HCT116 (cell line): Measurements from ENCODE around the gene IGSF21. TPM values are rescaled to one million over a fixed set of nuclear protein-coding genes. Genes with fewer than 3 reads are reported as not detected.

Source experiments
- ATAC-seq: fragments of 200-7000 bp; cut with Tn5 transposase; 2 replicates; pipeline ENCODE4 v1.9.1; 2020; ENCODE audit warnings: mild to moderate bottlenecking, moderate library complexity
- BruUV-seq: library from RNA; stranded (reverse); fragments of 400-500 nt; replicated peaks from 2 replicates; lab custom pipeline; 2021; lab: Mats Ljungman, UMichigan
- CTCF ChIA-PET: fragments of 300-600 bp; sonication (Branson Sonifier 250); formaldehyde crosslinking; loops from one replicate; lab custom pipeline; 2021; ENCODE audit warnings: antibody characterized with exemption; lab: Charles Lee
- POLR2A ChIA-PET: fragments of 300-600, 350-600 bp; sonication (Branson Sonifier 250); formaldehyde crosslinking; loops from one replicate; lab custom pipeline; 2021; ENCODE audit warnings: antibody characterized with exemption; lab: Charles Lee
- RAD21 ChIA-PET, 2 experiments: fragments of 300-600 bp; sonication (Branson Sonifier 250); formaldehyde crosslinking; loops; one replicate each; lab custom pipeline; 2023; ENCODE audit warnings: low total read pairs in 2 of 2; ENCODE audit not compliant: uncharacterized antibody in 2 of 2, unreplicated experiment in 2 of 2, low non-redundant PET in 1 of 2; lab: Charles Lee
- DNase-seq: peaks from one replicate; pipeline ENCODE4 v3.0.0-alpha.2; 2010; ENCODE audit warnings: low read depth, low spot score
- H2AFZ ChIP-seq: fragments of 200-600 bp; shearing (Covaris generic), sonication (generic); 2 replicates; pipeline ENCODE4 v1.6.1; 2017; ENCODE audit warnings: low read depth, mixed run types, mixed read lengths, antibody characterized with exemption, low read length; ENCODE audit not compliant: poor library complexity, severe bottlenecking
- H3K27ac ChIP-seq: 2 replicates; pipeline ENCODE4 v1.5.1; 2012; ENCODE audit warnings: low read depth, low read length
- H3K27me3 ChIP-seq: fragments of 200-600 bp; sonication (generic); 2 replicates; pipeline ENCODE4 v1.6.1; 2016; ENCODE audit warnings: mixed run types, low read length, mixed read lengths; ENCODE audit not compliant: insufficient read depth
- H3K36me3 ChIP-seq, 2 experiments: fragments of 200-500 bp in 1 of 2; fragments of 200-600 bp in 1 of 2; sonication (Bioruptor generic) in 1 of 2; sonication (generic) in 1 of 2; 2 replicates each; pipeline versions ENCODE4 v1.5.1 to v1.6.1; 2014 to 2016; ENCODE audit warnings: low read length in 2 of 2, inconsistent platforms in 1 of 2, mixed read lengths in 1 of 2, mixed run types in 1 of 2; ENCODE audit not compliant: insufficient read depth in 2 of 2, control insufficient read depth in 1 of 2
- H3K4me1 ChIP-seq, 2 experiments: fragments of 200-600 bp in 1 of 2; sonication (generic) in 1 of 2; 2 replicates each; pipeline versions ENCODE4 v1.5.1 to v1.6.1; 2012 to 2017; ENCODE audit warnings: low read length in 2 of 2, inconsistent platforms in 1 of 2, mild to moderate bottlenecking in 1 of 2, mixed read lengths in 1 of 2, mixed run types in 1 of 2, moderate library complexity in 1 of 2; ENCODE audit not compliant: insufficient read depth in 2 of 2, control insufficient read depth in 1 of 2
- H3K4me2 ChIP-seq: fragments of 200-600 bp; sonication (generic); 2 replicates; pipeline ENCODE4 v1.6.1; 2017; ENCODE audit warnings: mixed run types, low read length, mixed read lengths
- H3K4me3 ChIP-seq, 2 experiments: fragments of 200-600 bp in 1 of 2; sonication (generic) in 1 of 2; replicated peaks in 1 of 2; 2 replicates each; pipeline ENCODE4 v1.5.1; 2011 to 2016; ENCODE audit warnings: low read length in 2 of 2, control low read depth in 1 of 2, low read depth in 1 of 2, mild to moderate bottlenecking in 1 of 2, mixed read lengths in 1 of 2, mixed run types in 1 of 2
- H3K79me2 ChIP-seq: fragments of 200-600 bp; sonication (generic); 2 replicates; pipeline ENCODE4 v1.6.1; 2017; ENCODE audit warnings: mild to moderate bottlenecking, mixed run types, low read length, moderate library complexity, mixed read lengths; ENCODE audit not compliant: insufficient read depth
- H3K9ac ChIP-seq: fragments of 200-600 bp; sonication (generic); 2 replicates; pipeline ENCODE4 v1.6.1; 2016; ENCODE audit warnings: low read length, mixed read lengths
- H3K9me2 ChIP-seq: fragments of 200-600 bp; sonication (generic), shearing (Covaris generic); 2 replicates; pipeline ENCODE4 v1.6.1; 2017; ENCODE audit warnings: mixed run types, mild to moderate bottlenecking, moderate library complexity; ENCODE audit not compliant: insufficient read depth
- H3K9me3 ChIP-seq, 2 experiments: fragments of 200-500 bp in 1 of 2; fragments of 200-600 bp in 1 of 2; sonication (Bioruptor generic) in 1 of 2; sonication (generic) in 1 of 2; 2 replicates each; pipeline ENCODE4 v1.6.1; 2014 to 2017; ENCODE audit warnings: low read length in 2 of 2, mixed read lengths in 2 of 2, inconsistent platforms in 1 of 2, low read depth in 1 of 2, mild to moderate bottlenecking in 1 of 2, mixed run types in 1 of 2, moderate library complexity in 1 of 2; ENCODE audit not compliant: control insufficient read depth in 1 of 2, insufficient read depth in 1 of 2
- H4K20me1 ChIP-seq: fragments of 200-600 bp; sonication (generic), shearing (Covaris generic); 2 replicates; pipeline ENCODE4 v1.6.1; 2017; ENCODE audit warnings: mixed run types, mild to moderate bottlenecking, moderate library complexity; ENCODE audit not compliant: insufficient read depth
- CEBPB ChIP-seq: IDR thresholded peaks from 2 replicates; pipeline ENCODE4 v1.6.1; 2012; ENCODE audit warnings: low read depth
- EGR1 ChIP-seq: IDR thresholded peaks from 2 replicates; pipeline ENCODE4 v1.6.1; 2012; ENCODE audit warnings: low read depth
- ELF1 ChIP-seq: IDR thresholded peaks from 2 replicates; pipeline ENCODE4 v1.6.1; 2012; ENCODE audit warnings: low read depth, borderline replicate concordance
- EZH2 ChIP-seq: fragments of 200-600 bp; sonication (generic); IDR thresholded peaks from 2 replicates; pipeline ENCODE4 v1.6.1; 2017; ENCODE audit warnings: antibody characterized with exemption, mixed run types
- EZH2phosphoT487 ChIP-seq: fragments of 200-600 bp; IDR thresholded peaks from 2 replicates; pipeline ENCODE4 v1.6.1; 2018; ENCODE audit warnings: antibody characterized with exemption, borderline replicate concordance
- FOSL1 ChIP-seq: IDR thresholded peaks from 2 replicates; pipeline ENCODE4 v1.6.1; 2012; ENCODE audit warnings: low read depth
- POLR2A ChIP-seq: IDR thresholded peaks from 2 replicates; pipeline ENCODE4 v1.7.0; 2011; ENCODE audit warnings: borderline replicate concordance; ENCODE audit not compliant: insufficient read depth, insufficient read length; ENCODE audit errors: extremely low read depth
- RAD21 ChIP-seq: IDR thresholded peaks from 2 replicates; pipeline ENCODE4 v1.6.1; 2012; ENCODE audit warnings: low read depth, mild to moderate bottlenecking
- SIN3A ChIP-seq: IDR thresholded peaks from 2 replicates; pipeline ENCODE4 v1.6.1; 2012; ENCODE audit warnings: low read depth
- TCF7L2 ChIP-seq: IDR thresholded peaks from 2 replicates; pipeline ENCODE4 v1.7.0; 2011; ENCODE audit warnings: borderline replicate concordance, inconsistent platforms; ENCODE audit not compliant: insufficient read depth, insufficient read length; ENCODE audit errors: extremely low read depth
- YY1 ChIP-seq: IDR thresholded peaks from 2 replicates; pipeline ENCODE4 v1.6.1; 2011; ENCODE audit warnings: low read length, low read depth, moderate library complexity, mild to moderate bottlenecking; ENCODE audit not compliant: insufficient replicate concordance; ENCODE audit errors: extremely low read depth
- ZNF274 ChIP-seq: fragments of 200-500 bp; sonication (Bioruptor generic); IDR thresholded peaks from 2 replicates; pipeline ENCODE4 v1.6.1; 2014; ENCODE audit warnings: mild to moderate bottlenecking, low read depth, low read length, inconsistent platforms
- intact Hi-C: fragments of 100-400 bp; cut with micrococcal nuclease; formaldehyde crosslinking; loops from 2 replicates; pipeline ENCODE4 v1.10.0; 2022
- total RNA-seq: library from RNA; stranded (reverse); gene quantifications from one replicate; pipeline ENCODE4 v1.2.1, GENCODE V29; 2021; ENCODE audit not compliant: unreplicated experiment
- TF ChIP-seq, protein P1 (sequence below): IDR thresholded peaks from 2 replicates; pipeline ENCODE4 v1.6.1; 2011; ENCODE audit warnings: mild to moderate bottlenecking, low read length, moderate library complexity; ENCODE audit not compliant: insufficient replicate concordance; ENCODE audit errors: extremely low read depth
- TF ChIP-seq, protein P2 (sequence below): IDR thresholded peaks from 2 replicates; pipeline ENCODE4 v1.6.1; 2012
- TF ChIP-seq, protein P3 (sequence below), 3 experiments: fragments of 200-600 bp in 1 of 3; sonication (generic) in 1 of 3; IDR thresholded peaks in 2 of 3; conservative IDR thresholded peaks in 1 of 3; 2 replicates each; pipeline ENCODE4 v1.5.1; 2012 to 2017; ENCODE audit warnings: low read depth in 2 of 3, low read length in 2 of 3, antibody characterized with exemption in 1 of 3, borderline replicate concordance in 1 of 3, control low read depth in 1 of 3, mild to moderate bottlenecking in 1 of 3, mixed read lengths in 1 of 3, mixed run types in 1 of 3, moderate library complexity in 1 of 3; ENCODE audit not compliant: insufficient read depth in 1 of 3
- TF ChIP-seq, protein P4 (sequence below): IDR thresholded peaks from 2 replicates; pipeline ENCODE4 v1.6.1; 2012; ENCODE audit warnings: low read depth

IGSF21 gene
- total RNA-seq, 1 experiment from 2014 or later: not detected

DNA sequence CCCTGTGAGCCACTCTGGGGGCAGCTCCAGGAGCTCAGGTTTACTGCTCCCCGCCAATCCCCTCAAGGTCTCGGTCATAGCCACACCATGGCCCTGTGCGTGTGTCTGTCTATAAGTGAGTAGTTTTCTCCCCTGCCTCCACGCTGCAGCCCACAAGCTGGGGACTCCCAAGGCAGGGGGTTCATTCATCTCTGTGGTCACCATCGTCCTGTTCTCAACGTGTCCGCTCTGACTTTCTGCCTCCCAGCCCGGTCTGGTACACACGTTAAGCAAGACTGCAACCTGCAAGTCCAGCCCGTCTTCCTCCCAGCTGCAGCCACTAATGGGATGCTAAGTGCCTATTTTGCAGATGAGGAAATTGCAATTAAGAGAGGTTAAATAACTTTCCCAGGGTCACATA lies 49.8 kb downstream of the IGSF21 start:
- TF ChIP-seq, protein P1, sequence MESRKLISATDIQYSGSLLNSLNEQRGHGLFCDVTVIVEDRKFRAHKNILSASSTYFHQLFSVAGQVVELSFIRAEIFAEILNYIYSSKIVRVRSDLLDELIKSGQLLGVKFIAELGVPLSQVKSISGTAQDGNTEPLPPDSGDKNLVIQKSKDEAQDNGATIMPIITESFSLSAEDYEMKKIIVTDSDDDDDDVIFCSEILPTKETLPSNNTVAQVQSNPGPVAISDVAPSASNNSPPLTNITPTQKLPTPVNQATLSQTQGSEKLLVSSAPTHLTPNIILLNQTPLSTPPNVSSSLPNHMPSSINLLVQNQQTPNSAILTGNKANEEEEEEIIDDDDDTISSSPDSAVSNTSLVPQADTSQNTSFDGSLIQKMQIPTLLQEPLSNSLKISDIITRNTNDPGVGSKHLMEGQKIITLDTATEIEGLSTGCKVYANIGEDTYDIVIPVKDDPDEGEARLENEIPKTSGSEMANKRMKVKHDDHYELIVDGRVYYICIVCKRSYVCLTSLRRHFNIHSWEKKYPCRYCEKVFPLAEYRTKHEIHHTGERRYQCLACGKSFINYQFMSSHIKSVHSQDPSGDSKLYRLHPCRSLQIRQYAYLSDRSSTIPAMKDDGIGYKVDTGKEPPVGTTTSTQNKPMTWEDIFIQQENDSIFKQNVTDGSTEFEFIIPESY: no peak
- TF ChIP-seq, protein P2, sequence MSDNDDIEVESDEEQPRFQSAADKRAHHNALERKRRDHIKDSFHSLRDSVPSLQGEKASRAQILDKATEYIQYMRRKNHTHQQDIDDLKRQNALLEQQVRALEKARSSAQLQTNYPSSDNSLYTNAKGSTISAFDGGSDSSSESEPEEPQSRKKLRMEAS: no peak
- TF ChIP-seq TCF7L2: no peak
- TF ChIP-seq CEBPB: no peak
- TF ChIP-seq EGR1: no peak
- TF ChIP-seq EZH2: no peak
- TF ChIP-seq EZH2phosphoT487: no peak
- TF ChIP-seq ZNF274: no peak
- no peak for TF ChIP-seq ELF1
- TF ChIP-seq POLR2A: no peak
- no peak for TF ChIP-seq YY1
- TF ChIP-seq, protein P3, sequence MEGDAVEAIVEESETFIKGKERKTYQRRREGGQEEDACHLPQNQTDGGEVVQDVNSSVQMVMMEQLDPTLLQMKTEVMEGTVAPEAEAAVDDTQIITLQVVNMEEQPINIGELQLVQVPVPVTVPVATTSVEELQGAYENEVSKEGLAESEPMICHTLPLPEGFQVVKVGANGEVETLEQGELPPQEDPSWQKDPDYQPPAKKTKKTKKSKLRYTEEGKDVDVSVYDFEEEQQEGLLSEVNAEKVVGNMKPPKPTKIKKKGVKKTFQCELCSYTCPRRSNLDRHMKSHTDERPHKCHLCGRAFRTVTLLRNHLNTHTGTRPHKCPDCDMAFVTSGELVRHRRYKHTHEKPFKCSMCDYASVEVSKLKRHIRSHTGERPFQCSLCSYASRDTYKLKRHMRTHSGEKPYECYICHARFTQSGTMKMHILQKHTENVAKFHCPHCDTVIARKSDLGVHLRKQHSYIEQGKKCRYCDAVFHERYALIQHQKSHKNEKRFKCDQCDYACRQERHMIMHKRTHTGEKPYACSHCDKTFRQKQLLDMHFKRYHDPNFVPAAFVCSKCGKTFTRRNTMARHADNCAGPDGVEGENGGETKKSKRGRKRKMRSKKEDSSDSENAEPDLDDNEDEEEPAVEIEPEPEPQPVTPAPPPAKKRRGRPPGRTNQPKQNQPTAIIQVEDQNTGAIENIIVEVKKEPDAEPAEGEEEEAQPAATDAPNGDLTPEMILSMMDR (IDR thresholded peaks at IDR 0.05 in 2 of 3, conservative IDR thresholded peaks at IDR 0.05 in 1 of 3; ENCODE audit: borderline replicate concordance in 1 of 3, insufficient read depth in 1 of 3, low read depth in 2 of 3, low read length in 2 of 3): no peak
- TF ChIP-seq SIN3A: no peak
- no peak for TF ChIP-seq RAD21
- TF ChIP-seq, protein P4, sequence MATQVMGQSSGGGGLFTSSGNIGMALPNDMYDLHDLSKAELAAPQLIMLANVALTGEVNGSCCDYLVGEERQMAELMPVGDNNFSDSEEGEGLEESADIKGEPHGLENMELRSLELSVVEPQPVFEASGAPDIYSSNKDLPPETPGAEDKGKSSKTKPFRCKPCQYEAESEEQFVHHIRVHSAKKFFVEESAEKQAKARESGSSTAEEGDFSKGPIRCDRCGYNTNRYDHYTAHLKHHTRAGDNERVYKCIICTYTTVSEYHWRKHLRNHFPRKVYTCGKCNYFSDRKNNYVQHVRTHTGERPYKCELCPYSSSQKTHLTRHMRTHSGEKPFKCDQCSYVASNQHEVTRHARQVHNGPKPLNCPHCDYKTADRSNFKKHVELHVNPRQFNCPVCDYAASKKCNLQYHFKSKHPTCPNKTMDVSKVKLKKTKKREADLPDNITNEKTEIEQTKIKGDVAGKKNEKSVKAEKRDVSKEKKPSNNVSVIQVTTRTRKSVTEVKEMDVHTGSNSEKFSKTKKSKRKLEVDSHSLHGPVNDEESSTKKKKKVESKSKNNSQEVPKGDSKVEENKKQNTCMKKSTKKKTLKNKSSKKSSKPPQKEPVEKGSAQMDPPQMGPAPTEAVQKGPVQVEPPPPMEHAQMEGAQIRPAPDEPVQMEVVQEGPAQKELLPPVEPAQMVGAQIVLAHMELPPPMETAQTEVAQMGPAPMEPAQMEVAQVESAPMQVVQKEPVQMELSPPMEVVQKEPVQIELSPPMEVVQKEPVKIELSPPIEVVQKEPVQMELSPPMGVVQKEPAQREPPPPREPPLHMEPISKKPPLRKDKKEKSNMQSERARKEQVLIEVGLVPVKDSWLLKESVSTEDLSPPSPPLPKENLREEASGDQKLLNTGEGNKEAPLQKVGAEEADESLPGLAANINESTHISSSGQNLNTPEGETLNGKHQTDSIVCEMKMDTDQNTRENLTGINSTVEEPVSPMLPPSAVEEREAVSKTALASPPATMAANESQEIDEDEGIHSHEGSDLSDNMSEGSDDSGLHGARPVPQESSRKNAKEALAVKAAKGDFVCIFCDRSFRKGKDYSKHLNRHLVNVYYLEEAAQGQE: no peak
- TF ChIP-seq FOSL1: no peak
- TF ChIP-seq, all 23 proteins: peak for 0
- no peak overlapping the region for H3K4me3 ChIP-seq
- no peak overlapping the region for H2AFZ ChIP-seq
- CTCF ChIA-PET: no interaction called here
- H3K27me3 ChIP-seq: peaks cover 4% of the 10 kb centered on the region; the same call in 1 of the 2 replicates
- RAD21 ChIA-PET: no interaction called here
- no peaks in the 10 kb centered on the region for H3K36me3 ChIP-seq
- POLR2A ChIA-PET: no interaction called here
- no peak overlapping the region for H3K9ac ChIP-seq
- H3K79me2 ChIP-seq: no peaks in the 10 kb centered on the region
- no peak overlapping the region for H3K27ac ChIP-seq
- H3K4me2 ChIP-seq: no peak overlapping the region
- H3K9me3 ChIP-seq: no peaks in the 10 kb centered on the region
- H3K9me2 ChIP-seq: no peaks in the 10 kb centered on the region
- intact Hi-C loops: no loop called here
- ATAC-seq: no peak
- H4K20me1 ChIP-seq: no peaks in the 10 kb centered on the region
- no peaks in the 10 kb centered on the region for H3K4me1 ChIP-seq
- DNase-seq: no peak
- BruUV-seq: no TSS peak
